ENCODE measurements around the gene NECTIN1.

NECTIN1 gene

GRCh38 chr11:119734788-119735187, 5.8 kb upstream of the NECTIN1 start:
- DNase-seq = no peak

- DNase-seq = peak in 23 of 56 donors; percentile 15 to 77 (median 31)
These were observed 1.9 kb upstream of the NECTIN1 start for GRCh38 chr11:119730789-119731386.

GRCh38 chr11:119729951-119730613, 1.1 kb upstream of the NECTIN1 start:
- DNase-seq = peak in 35 of 56 donors; percentile 23 to 69 (median 50)

GRCh38 chr11:119729581-119729927, 554 bp upstream of the NECTIN1 start:
- DNase-seq = no peak

GRCh38 chr11:119728211-119728626, 781 bp downstream of the NECTIN1 start:
- no peak for DNase-seq

GRCh38 chr11:119727523-119728151, 1.4 kb downstream of the NECTIN1 start:
- DNase-seq = peak in 8 of 56 donors; percentile 15 to 58 (median 34)

- DNase-seq = no peak
These were observed 2.1 kb downstream of the NECTIN1 start for GRCh38 chr11:119726585-119727522.

- no peak for DNase-seq
These were observed 2.8 kb downstream of the NECTIN1 start for GRCh38 chr11:119726150-119726553.

- no peak for DNase-seq
These were observed 4.0 kb downstream of the NECTIN1 start for GRCh38 chr11:119724956-119725355.

GRCh38 chr11:119723952-119724325, 5.1 kb downstream of the NECTIN1 start:
- no peak for DNase-seq

- DNase-seq = no peak
These were observed 5.6 kb downstream of the NECTIN1 start for GRCh38 chr11:119723243-119723951.

- DNase-seq = no peak
These were observed 6.7 kb downstream of the NECTIN1 start for GRCh38 chr11:119722281-119722794.

GRCh38 chr11:119721129-119722120, 7.6 kb downstream of the NECTIN1 start:
- DNase-seq = peak in 3 of 56 donors; percentile 15 to 28 (median 23)

GRCh38 chr11:119720311-119720913, 8.6 kb downstream of the NECTIN1 start:
- no peak for DNase-seq

- no peak for DNase-seq
These were observed 11.0 kb downstream of the NECTIN1 start for GRCh38 chr11:119717839-119718534.

GRCh38 chr11:119716582-119717498, 12.2 kb downstream of the NECTIN1 start:
- DNase-seq = no peak

- no peak for DNase-seq
These were observed 14.4 kb downstream of the NECTIN1 start for GRCh38 chr11:119714590-119714989.
